Subcutaneous adipose tissue (tissue), 4 donors: ENCODE measurements around the gene RAB11FIP3. TPM values are rescaled to one million over a fixed set of nuclear protein-coding genes. Genes with fewer than 3 reads are reported as not detected.

Experiments used
- CTCF ChIP-seq: fragments of 450-650 bp; IDR thresholded peaks from one replicate; pipeline ENCODE4 v1.5.1; 2016; ENCODE audit warnings: low read depth, mild to moderate bottlenecking, control low read depth, antibody characterized with exemption, moderate library complexity
- total RNA-seq, 4 donors: library from RNA; depleted of rRNA; stranded (reverse); fragments of >200 nt; gene quantifications; one replicate each; pipeline ENCODE4 v1.1.0, GENCODE V29; 2016

RAB11FIP3 gene
- total RNA-seq, 4 donors from 2014 or later: 10.9 to 35.0 (median 21.0) TPM

- TF ChIP-seq CTCF: no peak
Measured at GRCh38 chr16:398561-399339, 26.7 kb upstream of the RAB11FIP3 start.

DNA sequence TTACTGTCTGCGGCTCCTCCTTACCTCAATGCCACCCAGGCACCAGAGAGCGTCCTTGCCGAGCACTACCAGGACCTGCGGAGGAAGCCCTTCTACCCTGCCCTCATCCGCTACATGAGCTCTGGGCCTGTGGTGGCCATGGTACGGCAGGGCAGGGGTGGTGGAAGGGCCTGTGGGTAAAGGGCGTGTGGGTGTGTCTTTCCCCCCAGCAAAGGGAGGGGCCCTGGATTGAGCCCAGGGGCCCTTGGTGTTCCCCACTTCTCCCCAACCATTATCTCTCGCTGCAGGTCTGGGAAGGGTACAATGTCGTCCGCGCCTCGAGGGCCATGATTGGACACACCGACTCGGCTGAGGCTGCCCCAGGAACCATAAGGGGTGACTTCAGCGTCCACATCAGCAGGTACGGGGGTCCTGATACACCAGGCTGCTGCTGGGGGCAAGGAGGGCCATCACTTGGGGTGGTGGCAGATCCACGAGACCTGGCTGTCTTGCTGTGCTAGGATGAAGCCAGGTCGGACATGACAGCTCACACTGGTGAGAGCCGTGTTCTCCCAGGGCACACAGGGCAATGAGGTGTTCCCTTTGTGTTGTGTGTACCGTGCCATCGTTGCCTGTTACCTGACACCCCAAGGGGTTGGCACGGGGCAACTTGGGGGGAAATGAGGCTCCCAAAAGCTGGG is 26.0 kb upstream of the RAB11FIP3 start:
- no peak for TF ChIP-seq CTCF

GRCh38 chr16:400061-400591 is 25.3 kb upstream of the RAB11FIP3 start:
- TF ChIP-seq CTCF: no peak

GRCh38 chr16:401468-402348 is 23.7 kb upstream of the RAB11FIP3 start, which contains the start of gene DECR2:
DECR2 (plus strand) TSS chr16:401885; CDS start chr16:401964, 79 bp downstream.
- no peak for TF ChIP-seq CTCF

DNA sequence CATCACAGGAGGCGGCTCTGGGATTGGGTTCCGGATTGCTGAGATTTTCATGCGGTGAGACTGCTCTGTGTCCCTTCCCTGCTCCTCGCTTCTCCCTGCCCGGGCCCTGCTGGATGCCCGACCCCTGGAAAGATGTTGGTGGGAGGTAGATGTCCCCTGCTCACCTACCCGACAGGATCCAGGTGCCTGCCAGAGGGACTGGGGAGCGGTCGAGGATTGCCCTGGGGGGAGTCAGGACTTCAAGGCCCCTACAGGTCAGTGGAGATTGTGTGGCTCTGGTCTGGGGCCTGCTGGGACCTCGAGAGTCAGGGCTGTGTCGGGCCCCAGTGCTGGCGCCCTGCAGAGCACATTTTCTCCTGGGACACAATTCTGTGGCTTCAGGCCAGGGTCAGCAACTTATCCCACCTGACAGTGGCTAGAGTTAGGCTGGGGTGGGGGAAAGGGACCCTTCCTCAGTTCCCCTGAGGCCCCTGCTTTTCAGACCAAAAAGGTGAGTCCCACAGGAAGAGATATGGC is 20.4 kb upstream of the RAB11FIP3 start:
- no peak for TF ChIP-seq CTCF

DNA sequence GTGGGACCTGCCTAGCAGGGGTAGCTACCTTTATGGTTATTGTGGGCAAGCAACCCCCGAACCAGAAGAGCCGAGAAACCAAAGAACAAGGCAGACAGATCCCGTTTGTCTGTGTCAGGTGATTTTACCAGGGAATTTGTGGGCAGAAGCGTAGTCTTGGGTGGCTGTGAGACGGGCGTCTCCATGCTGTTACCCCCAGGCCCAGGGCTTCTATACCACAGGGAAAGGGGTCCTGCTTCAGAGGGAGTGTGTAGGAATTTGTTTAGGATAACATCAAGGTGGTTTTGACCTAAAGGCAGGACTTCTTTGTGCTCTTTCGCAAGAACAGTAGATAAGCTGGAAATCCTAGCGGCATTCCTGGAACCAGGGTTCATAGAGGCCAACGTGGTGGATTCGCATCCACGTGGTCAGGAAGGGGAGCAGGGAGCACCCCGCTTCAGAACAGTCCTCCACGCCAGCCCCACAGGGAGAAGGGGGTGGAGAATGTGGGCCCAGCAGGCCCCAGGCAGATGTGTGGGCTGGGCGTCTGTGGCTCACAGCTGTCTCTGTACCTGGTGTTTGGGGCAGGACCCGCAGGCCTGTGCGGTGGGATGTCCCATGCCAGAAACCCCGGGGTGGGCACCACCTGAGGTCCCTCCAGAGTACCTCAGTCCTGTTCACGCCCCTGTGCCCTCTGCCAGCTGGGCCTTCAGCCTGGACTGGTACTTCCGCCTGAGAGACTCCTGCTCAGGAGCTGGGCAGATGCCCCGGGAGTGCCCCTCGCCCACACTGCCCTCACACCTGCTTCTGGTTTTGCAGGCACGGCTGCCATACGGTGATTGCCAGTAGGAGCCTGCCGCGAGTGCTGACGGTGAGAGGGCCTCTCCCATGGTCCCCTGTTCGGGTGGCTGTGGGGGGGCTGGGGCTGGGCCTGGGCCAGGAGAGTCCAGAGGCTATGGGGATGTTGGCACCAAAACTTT is 19.6 kb upstream of the RAB11FIP3 start:
- no peak for TF ChIP-seq CTCF
